ENCODE results near the gene SYNCRIP.
"Not testable (repeated sequence)": the region's sequence is repeated elsewhere in the genome, so short reads cannot be mapped to it uniquely, and the experiment has no call there.

Gene SYNCRIP

DNA sequence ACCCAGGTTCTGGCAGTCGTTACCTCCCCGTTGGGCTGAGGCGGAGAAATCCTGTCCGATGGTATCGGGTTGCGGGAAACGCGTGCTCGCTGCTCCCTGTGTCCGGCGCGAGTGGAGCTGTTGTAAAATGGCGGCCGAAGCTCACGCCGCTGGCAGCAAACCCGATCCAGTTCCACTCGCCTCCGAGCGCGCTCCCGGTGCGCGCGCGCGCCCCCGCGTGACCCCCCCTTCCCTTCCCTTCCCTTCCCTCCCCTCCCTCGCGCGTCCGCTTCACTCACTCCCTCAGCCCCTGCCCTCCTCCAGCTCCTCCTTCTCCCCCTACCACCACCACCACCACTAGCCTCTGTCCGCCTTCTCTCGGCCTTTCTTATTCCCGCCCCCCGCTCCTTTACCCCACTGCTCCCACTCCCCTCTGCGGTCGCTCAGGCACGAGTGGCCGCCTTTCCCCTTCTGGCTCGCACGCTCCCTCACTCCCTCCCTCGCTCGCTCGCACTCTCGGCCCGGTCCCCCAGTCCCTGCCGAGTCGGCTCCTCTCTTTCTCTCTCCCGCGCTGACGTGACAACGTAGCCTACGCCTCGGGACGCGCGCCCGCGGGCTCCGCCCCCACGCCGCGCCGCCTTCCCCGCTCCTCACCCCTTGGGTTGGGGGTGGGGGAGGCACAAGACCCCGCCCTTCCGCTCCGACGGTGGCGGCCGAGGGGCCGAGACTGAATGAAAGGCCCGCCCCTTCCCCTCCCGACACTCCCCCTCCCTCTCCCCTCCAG lies at the start of gene SYNCRIP:
Gene SYNCRIP (minus strand): TSS at position 113 of the 763 bp plus-strand sequence. CDS start 1,447 bp downstream, outside the sequence.
- H3K9me3 Mint-ChIP-seq, result no peaks in the 10 kb centered on the region
- H3K4me1 Mint-ChIP-seq (ENCODE audit: low read depth), result peaks cover 49% of the 10 kb centered on the region

DNA sequence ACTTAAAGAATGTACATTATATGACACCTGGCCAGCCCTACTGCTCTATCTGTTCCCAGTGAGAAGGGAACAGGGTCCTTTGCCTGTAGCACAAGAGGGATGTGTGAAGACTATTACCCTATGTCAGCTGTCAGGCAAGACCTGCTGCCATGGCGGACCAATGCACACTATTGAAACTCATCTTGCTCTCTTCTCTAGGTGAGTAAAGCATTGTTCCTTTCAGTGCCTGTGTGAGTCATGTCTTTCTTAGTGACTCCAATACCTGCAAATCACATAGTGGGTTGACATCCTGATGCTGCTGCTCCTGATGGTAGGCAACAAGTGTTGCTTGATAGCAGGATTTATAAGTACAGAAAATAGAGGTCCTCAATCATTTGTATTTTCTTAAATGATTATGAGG lies 48.8 kb upstream of the SYNCRIP start:
- Mint-ChIP-seq H3K9me3 (no peaks in the 10 kb centered on the region), H3K36me3 (ENCODE audit: low read depth) (no peaks in the 10 kb centered on the region), H3K27ac (no peak overlapping the region), H3K4me1 (ENCODE audit: low read depth) (no peaks in the 10 kb centered on the region), H3K27me3 (no peaks in the 10 kb centered on the region), H3K4me3 (no peak overlapping the region)

More for the DNA sequence above, at the start of gene SYNCRIP:
- Mint-ChIP-seq H3K36me3 (ENCODE audit: low read depth) (peaks cover 45% of the 10 kb centered on the region), H3K27ac (peak within 1 kb of the TSS; percentile 99), H3K27me3 (no peaks in the 10 kb centered on the region), H3K4me3 (peak within 1 kb of the TSS; percentile 96)

DNA sequence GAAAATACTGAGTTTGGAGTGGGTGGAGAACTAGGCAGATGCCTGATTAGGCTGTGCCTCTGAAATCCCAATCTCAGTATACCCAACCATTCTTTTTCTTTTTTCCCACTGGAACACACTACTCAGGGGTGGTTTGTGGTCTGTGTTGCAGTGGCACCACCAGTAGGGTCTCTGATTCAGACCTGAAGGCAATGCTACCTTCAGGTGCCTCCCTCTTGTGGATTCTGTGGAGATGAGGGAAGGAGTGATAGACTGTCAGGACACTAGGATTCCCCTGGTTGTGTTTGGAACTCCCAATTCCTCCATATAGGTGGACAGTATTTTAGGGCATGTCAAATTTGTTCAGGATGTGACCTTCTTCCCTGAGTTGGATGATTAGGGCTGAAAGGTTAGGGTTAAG lies 47.4 kb upstream of the SYNCRIP start:
- Mint-ChIP-seq H3K27ac (no peak overlapping the region), H3K4me1 (ENCODE audit: low read depth) (no peaks in the 10 kb centered on the region), H3K36me3 (ENCODE audit: low read depth) (no peaks in the 10 kb centered on the region), H3K9me3 (no peaks in the 10 kb centered on the region), H3K27me3 (no peaks in the 10 kb centered on the region), H3K4me3 (no peak overlapping the region)

DNA sequence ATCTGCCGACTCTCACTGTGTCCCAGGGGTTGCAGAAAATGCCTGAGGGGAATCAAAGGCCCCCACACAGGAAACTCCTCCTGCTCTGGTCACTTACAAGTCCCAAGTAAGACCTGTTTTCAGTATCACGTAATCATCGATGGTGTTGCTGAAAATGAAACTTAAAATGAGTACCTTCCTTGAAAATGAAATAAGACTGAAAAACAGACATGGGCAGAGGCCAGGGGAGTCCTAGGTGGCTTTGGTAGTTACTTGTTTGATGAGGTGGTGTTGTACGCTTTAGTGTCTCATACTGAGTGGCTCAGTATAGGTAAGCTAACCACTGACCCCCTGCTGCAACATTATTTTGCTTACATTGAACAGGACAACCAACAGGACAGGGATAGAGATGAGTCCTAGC lies 43.0 kb upstream of the SYNCRIP start:
- Mint-ChIP-seq H3K9me3 (no peaks in the 10 kb centered on the region), H3K4me1 (ENCODE audit: low read depth) (no peaks in the 10 kb centered on the region), H3K27ac (no peak overlapping the region), H3K4me3 (no peak overlapping the region), H3K36me3 (ENCODE audit: low read depth) (peaks cover 8% of the 10 kb centered on the region), H3K27me3 (no peaks in the 10 kb centered on the region)

- Mint-ChIP-seq H3K4me3 (no peak overlapping the region), H3K9me3 (no peaks in the 10 kb centered on the region), H3K36me3 (ENCODE audit: low read depth) (peaks cover 8% of the 10 kb centered on the region), H3K27me3 (no peaks in the 10 kb centered on the region), H3K4me1 (ENCODE audit: low read depth) (peaks cover 6% of the 10 kb centered on the region), H3K27ac (no peak overlapping the region)
Observed at GRCh38 chr6:85684809-85685171, 42.1 kb upstream of the SYNCRIP start.

DNA sequence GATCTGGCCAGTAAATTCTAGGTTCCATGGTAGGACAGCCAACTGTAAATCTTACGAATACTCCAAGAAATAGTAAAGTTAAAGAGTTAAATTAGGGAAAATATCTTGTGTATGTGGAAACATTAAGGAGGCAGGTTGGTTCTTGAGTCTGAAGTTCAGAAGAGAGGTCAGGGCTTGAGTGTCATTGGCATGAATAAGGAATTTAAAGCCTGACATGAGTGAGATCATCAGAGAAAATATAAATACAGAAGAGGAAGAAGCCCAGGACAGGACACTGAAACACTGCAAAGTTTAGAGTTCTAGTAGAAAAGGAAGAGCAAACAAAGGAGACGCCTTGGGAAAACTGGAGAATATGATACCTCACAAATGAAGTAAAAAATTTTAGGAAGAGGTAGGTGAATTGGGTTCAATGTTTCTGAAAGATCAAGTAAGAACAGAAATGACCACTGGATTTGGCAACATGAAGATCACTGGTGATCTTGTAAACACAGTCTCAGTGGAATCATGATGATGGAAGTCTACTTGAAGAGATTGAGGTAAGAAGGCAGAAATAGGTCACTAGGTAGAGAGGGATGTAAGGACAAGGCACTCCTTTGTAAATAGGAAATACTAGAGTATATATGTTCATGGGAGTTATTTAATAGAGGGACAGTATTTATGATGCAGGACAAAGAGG lies 41.6 kb upstream of the SYNCRIP start:
- Mint-ChIP-seq H3K36me3 (ENCODE audit: low read depth) (peaks cover 8% of the 10 kb centered on the region), H3K4me3 (no peak overlapping the region), H3K27ac (no peak overlapping the region)

GRCh38 chr6:85681899-85682298 lies 39.2 kb upstream of the SYNCRIP start:
- not testable (repeated sequence) for H3K27me3 Mint-ChIP-seq, H3K27ac Mint-ChIP-seq, H3K9me3 Mint-ChIP-seq

More for the DNA sequence above, 41.6 kb upstream of the SYNCRIP start:
- no peaks in the 10 kb centered on the region for H3K27me3 Mint-ChIP-seq
- H3K4me1 Mint-ChIP-seq (ENCODE audit: low read depth), result peaks cover 9% of the 10 kb centered on the region
- no peaks in the 10 kb centered on the region for H3K9me3 Mint-ChIP-seq

DNA sequence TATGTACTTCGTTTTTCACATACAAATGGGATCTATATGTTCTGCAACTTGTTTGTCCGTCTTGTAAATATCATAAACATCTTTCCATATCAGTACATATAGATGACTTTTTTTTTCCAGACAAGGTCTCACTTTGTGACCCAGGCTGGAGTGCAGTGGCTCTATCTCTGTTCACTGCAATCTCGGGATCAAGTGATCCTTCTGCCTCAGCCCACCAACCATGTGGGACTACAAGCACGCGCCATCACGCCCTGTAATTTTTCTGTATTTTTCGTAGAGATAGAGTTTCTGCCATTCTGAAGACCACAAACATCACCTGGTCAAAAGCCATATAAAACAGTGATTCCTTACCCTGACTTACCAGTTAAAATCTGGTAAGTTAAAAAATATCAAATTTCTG lies 37.7 kb upstream of the SYNCRIP start:
- Mint-ChIP-seq H3K9me3 (no peaks in the 10 kb centered on the region), H3K36me3 (ENCODE audit: low read depth) (peaks cover 41% of the 10 kb centered on the region), H3K4me1 (ENCODE audit: low read depth) (peaks cover 35% of the 10 kb centered on the region), H3K27me3 (no peaks in the 10 kb centered on the region), H3K27ac (peak overlapping the region; percentile 85), H3K4me3 (peak overlapping the region; percentile 98)

More at GRCh38 chr6:85681899-85682298, 39.2 kb upstream of the SYNCRIP start:
- H3K36me3 Mint-ChIP-seq (ENCODE audit: low read depth), result peaks cover 26% of the 10 kb centered on the region
- peaks cover 20% of the 10 kb centered on the region for H3K4me1 Mint-ChIP-seq (ENCODE audit: low read depth)
- H3K4me3 Mint-ChIP-seq, result not testable (repeated sequence)

DNA sequence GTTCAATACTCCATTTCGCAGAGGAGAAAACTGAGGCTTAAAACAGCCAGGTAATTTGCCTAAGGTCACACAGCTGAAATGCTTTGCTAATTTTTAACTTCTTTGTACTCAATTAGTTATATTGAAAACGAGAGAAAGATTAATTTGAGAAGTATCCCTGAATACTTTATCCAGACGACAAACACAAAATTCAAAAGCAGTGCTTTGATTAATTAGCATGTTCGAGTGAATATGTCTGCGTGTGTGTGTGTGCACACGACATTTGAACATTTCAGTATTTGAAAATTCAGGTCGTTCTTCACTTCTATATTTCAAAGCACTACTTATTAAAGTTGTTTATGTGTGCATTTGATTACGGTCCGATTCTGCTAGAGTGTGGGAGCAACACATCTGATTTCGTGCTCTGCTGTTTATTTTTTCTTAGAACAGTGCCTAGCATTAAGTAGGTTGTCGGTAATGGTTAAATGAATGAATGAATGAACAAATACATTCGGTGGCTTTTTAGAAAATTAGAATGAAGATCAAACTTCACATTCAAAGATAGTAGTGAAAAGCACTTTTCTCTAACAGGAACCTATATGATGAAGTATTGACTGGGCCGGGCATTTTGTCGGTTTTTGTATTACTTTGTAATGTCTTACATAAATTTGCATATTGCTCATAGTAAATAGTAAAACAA lies 36.9 kb upstream of the SYNCRIP start:
- Mint-ChIP-seq H3K9me3 (no peaks in the 10 kb centered on the region), H3K36me3 (ENCODE audit: low read depth) (peaks cover 49% of the 10 kb centered on the region), H3K27ac (peak overlapping the region; percentile 85), H3K4me1 (ENCODE audit: low read depth) (peaks cover 43% of the 10 kb centered on the region), H3K27me3 (no peaks in the 10 kb centered on the region), H3K4me3 (peak overlapping the region; percentile 98)

- peaks cover 57% of the 10 kb centered on the region for H3K36me3 Mint-ChIP-seq (ENCODE audit: low read depth)
- H3K4me3 Mint-ChIP-seq, result peak overlapping the region; percentile 98
- H3K9me3 Mint-ChIP-seq, result no peaks in the 10 kb centered on the region
- peak overlapping the region; percentile 99 for H3K27ac Mint-ChIP-seq
- no peaks in the 10 kb centered on the region for H3K27me3 Mint-ChIP-seq
- peaks cover 50% of the 10 kb centered on the region for H3K4me1 Mint-ChIP-seq (ENCODE audit: low read depth)
Observed at GRCh38 chr6:85678602-85679444, 36.1 kb upstream of the SYNCRIP start.

DNA sequence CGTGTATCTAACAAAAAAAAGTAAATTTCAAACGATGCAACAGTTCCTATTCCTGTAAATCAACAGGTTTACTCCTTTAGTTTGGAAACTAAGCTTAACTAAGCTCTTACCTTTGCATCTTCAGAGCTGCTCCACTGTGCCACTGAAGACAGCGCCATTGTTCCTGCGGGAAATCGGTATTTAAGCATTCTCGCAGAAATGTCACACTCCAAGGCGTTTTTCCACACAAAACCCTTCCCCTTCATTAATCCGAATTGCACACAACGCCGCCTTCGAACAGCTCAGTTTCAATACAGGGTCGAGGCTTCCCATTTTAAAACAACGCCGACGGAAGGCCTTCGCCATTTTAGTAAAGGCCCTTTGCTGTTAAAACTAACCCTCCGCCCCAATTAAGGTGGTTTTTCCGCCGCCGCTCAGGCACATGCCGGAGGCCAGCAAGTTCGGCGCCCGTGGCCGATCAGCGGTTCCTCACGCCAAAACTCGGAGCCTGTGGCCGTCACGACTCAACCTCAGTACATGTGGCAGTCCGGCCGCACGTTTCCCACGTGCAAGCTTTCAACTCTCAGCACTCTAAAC lies 35.4 kb upstream of the SYNCRIP start:
- no peaks in the 10 kb centered on the region for H3K27me3 Mint-ChIP-seq
- H3K4me3 Mint-ChIP-seq, result peak overlapping the region; percentile 98
- no peaks in the 10 kb centered on the region for H3K9me3 Mint-ChIP-seq
- peaks cover 57% of the 10 kb centered on the region for H3K4me1 Mint-ChIP-seq (ENCODE audit: low read depth)
- peak overlapping the region; percentile 99 for H3K27ac Mint-ChIP-seq
- peaks cover 63% of the 10 kb centered on the region for H3K36me3 Mint-ChIP-seq (ENCODE audit: low read depth)

DNA sequence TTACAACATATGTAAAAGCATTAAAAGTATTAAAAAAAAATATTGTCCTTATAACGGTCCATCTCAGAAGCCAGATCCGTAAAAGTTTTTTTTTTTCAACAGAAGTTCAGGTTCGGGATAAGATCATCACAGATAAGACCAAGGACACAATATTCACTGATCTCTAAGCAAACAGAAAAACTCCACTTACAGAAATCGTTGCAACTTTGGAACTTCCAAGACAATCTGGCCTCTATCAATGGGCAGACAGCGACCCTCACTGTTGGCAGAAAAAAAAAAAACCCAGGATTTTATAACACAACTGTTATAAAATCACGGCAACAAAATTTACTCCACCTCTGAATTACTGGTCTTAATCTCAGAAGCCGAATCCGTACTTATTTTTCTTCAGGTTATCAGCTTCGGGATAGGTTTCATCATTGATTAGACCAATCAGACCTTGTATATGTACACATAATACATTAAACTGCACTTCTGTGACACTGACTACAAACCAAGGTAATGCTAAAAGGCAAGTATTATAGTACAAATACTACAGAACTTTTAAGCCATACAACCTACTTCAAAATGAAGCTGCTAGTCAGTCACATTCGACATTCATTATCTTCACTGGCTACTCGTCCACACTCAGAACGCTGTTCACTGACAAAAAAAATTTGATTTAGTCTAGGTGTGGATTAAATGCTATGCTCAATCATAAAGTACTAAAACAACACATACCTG lies 34.7 kb upstream of the SYNCRIP start:
- Mint-ChIP-seq H3K36me3 (ENCODE audit: low read depth) (peaks cover 63% of the 10 kb centered on the region), H3K27me3 (no peaks in the 10 kb centered on the region), H3K9me3 (no peaks in the 10 kb centered on the region), H3K27ac (peak overlapping the region; percentile 99), H3K4me3 (peak overlapping the region; percentile 98), H3K4me1 (ENCODE audit: low read depth) (peaks cover 64% of the 10 kb centered on the region)

DNA sequence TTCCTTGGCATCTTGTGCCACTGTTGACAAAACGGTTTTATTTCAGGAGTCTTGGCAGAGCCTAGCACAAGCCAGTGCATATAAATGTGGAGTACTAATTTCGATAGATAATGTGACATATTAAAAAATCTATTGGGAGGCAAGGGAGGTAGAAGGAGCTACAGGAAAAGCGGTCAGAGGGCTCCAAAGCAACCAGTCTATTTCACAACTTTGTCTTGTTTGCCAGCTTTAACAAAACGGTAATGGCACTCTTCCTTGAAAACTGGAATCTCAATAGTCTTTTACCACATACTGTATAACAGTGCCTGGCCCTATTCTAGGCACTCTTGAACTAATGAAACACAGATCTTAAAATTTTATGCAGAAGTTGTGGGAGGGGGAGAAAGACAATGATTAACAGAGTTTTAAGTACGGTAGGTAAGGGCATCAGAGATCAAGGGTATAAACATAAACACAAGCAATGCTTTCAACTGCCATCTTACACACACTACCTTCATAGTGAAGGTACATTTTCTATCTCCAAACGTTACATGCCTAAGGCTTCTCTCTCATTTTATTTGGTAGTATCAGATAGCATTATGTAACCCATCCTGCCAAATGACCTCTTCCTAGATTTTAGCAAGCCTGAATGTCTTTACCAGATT lies 33.5 kb upstream of the SYNCRIP start:
- Mint-ChIP-seq H3K27ac (peak overlapping the region; percentile 99), H3K9me3 (no peaks in the 10 kb centered on the region), H3K36me3 (ENCODE audit: low read depth) (peaks cover 55% of the 10 kb centered on the region), H3K4me3 (peak overlapping the region; percentile 98), H3K4me1 (ENCODE audit: low read depth) (peaks cover 70% of the 10 kb centered on the region), H3K27me3 (no peaks in the 10 kb centered on the region)
